GM10266 (cell line): ENCODE measurements around the gene MTUS2.

ENCODE experiments used
- DNase-seq: peaks from one replicate; pipeline ENCODE4 v3.0.0; 2012; ENCODE audit errors: extremely low spot score
- CTCF ChIP-seq: IDR thresholded peaks from 2 replicates; pipeline ENCODE4 v1.5.1; 2012; ENCODE audit warnings: mild to moderate bottlenecking, low read depth; ENCODE audit not compliant: control insufficient read depth, insufficient read depth; ENCODE audit errors: missing control alignments

The MTUS2 gene

GRCh38 chr13:29519921-29520320 is 699.8 kb downstream of the MTUS2 start:
- no peak for TF ChIP-seq CTCF
- no peak for DNase-seq

GRCh38 chr13:29520671-29521070 is 700.5 kb downstream of the MTUS2 start:
- no peak for TF ChIP-seq CTCF
- no peak for DNase-seq

- no peak for TF ChIP-seq CTCF
- DNase-seq = no peak
These were observed 701.2 kb downstream of the MTUS2 start for GRCh38 chr13:29521336-29521735.

- DNase-seq = no peak
- TF ChIP-seq CTCF = no peak
These were observed 702.0 kb downstream of the MTUS2 start for GRCh38 chr13:29522044-29522685.

- DNase-seq = no peak
- no peak for TF ChIP-seq CTCF
These were observed 703.2 kb downstream of the MTUS2 start for GRCh38 chr13:29523199-29523961.

GRCh38 chr13:29524176-29524575 is 704.0 kb downstream of the MTUS2 start:
- no peak for DNase-seq
- TF ChIP-seq CTCF = no peak

- DNase-seq = no peak
- no peak for TF ChIP-seq CTCF
These were observed 704.5 kb downstream of the MTUS2 start for GRCh38 chr13:29524641-29525040.
